SK-N-MC (cell line): ENCODE measurements around the gene TPRN.

Source experiments
- DNase-seq: peaks from one replicate; pipeline ENCODE4 v3.0.0-alpha.2; 2011; ENCODE audit warnings: low read depth, low spot score
- H3K27ac ChIP-seq: fragments of 200-600 bp; sonication (generic); 2 replicates; pipeline ENCODE4 v1.5.1; 2016; ENCODE audit warnings: mixed run types
- H3K36me3 ChIP-seq: fragments of 200-600 bp; sonication (generic); 2 replicates; pipeline ENCODE4 v1.6.1; 2017; ENCODE audit warnings: antibody characterized with exemption, low read length, mixed read lengths; ENCODE audit not compliant: insufficient read depth
- H3K4me3 ChIP-seq: fragments of 200-600 bp; sonication (generic); 2 replicates; pipeline ENCODE4 v1.5.1; 2016
- H3K9ac ChIP-seq: fragments of 200-600 bp; sonication (generic); 2 replicates; pipeline ENCODE4 v1.8.0; 2017; ENCODE audit warnings: mixed run types, mixed read lengths; ENCODE audit not compliant: insufficient read length
- H3K9me3 ChIP-seq: fragments of 200-600 bp; sonication (generic); 2 replicates; pipeline ENCODE4 v1.6.1; 2017; ENCODE audit warnings: low read depth, mild to moderate bottlenecking, antibody characterized with exemption, low read length, moderate library complexity, mixed read lengths
- EZH2 ChIP-seq: fragments of 200-600 bp; sonication (generic); IDR thresholded peaks from one replicate; pipeline ENCODE4 v1.6.1; 2017; ENCODE audit warnings: antibody characterized with exemption
- FOXP2 ChIP-seq: optimal IDR thresholded peaks from 2 replicates; pipeline ENCODE3; 2011; ENCODE audit warnings: mild to moderate bottlenecking, moderate library complexity; ENCODE audit not compliant: insufficient read depth; ENCODE audit errors: extremely low read length, control extremely low read depth
- POLR2AphosphoS5 ChIP-seq: IDR thresholded peaks from 2 replicates; pipeline ENCODE4 v1.6.1; 2012; ENCODE audit warnings: mild to moderate bottlenecking, low read depth, low read length, borderline replicate concordance

The TPRN gene

GRCh38 chr9:137188490-137189296 is 11.8 kb downstream of the TPRN start, which contains the start of the genes ANAPC2 and SSNA1:
Gene ANAPC2, minus strand, starts transcription at chr9:137188560. Its CDS starts 28 bp downstream, at chr9:137188532.
Gene SSNA1, plus strand, starts transcription at chr9:137188676. Its CDS starts 51 bp downstream, at chr9:137188727.
- Histone ChIP-seq H3K9ac (peak within 1 kb of the TSS; percentile 96), H3K4me3 (peak within 1 kb of the TSS; percentile 97), H3K9me3 (no peaks in the 10 kb centered on the region), H3K27ac (peak within 1 kb of the TSS; percentile 89), H3K36me3 (peaks cover 6% of the 10 kb centered on the region; the same call in 1 of the 2 replicates)
- TF ChIP-seq EZH2: no peak
- TF ChIP-seq FOXP2: peak; percentile 85
- TF ChIP-seq POLR2AphosphoS5: peak; percentile 94
- peak; percentile 16 for DNase-seq

- no peaks in the 10 kb centered on the region for H3K9me3 ChIP-seq
- TF ChIP-seq EZH2 (no peak), FOXP2 (no peak), POLR2AphosphoS5 (no peak)
- no peak for DNase-seq
- peak overlapping the region; percentile 62 for H3K27ac ChIP-seq
- H3K9ac ChIP-seq: peak overlapping the region; percentile 96
- peaks cover 12% of the 10 kb centered on the region; the same call in 1 of the 2 replicates for H3K36me3 ChIP-seq
- peak overlapping the region; percentile 97 for H3K4me3 ChIP-seq
Measured at GRCh38 chr9:137188086-137188489, 12.5 kb downstream of the TPRN start.

- no peak overlapping the region for H3K27ac ChIP-seq
- peaks cover 14% of the 10 kb centered on the region; the same call in 1 of the 2 replicates for H3K36me3 ChIP-seq
- H3K4me3 ChIP-seq: peak overlapping the region; percentile 97
- no peak for TF ChIP-seq FOXP2
- TF ChIP-seq POLR2AphosphoS5: no peak
- TF ChIP-seq EZH2: no peak
- no peaks in the 10 kb centered on the region for H3K9me3 ChIP-seq
- no peak for DNase-seq
- H3K9ac ChIP-seq: peak overlapping the region; percentile 96
Measured at GRCh38 chr9:137187386-137187785, 13.2 kb downstream of the TPRN start.

- no peak for DNase-seq
- no peak overlapping the region for H3K4me3 ChIP-seq
- no peak for TF ChIP-seq FOXP2
- TF ChIP-seq POLR2AphosphoS5: no peak
- TF ChIP-seq EZH2: no peak
- no peak overlapping the region for H3K27ac ChIP-seq
- H3K36me3 ChIP-seq: peaks cover 14% of the 10 kb centered on the region; the same call in 1 of the 2 replicates
- H3K9me3 ChIP-seq: no peaks in the 10 kb centered on the region
- H3K9ac ChIP-seq: no peak overlapping the region
Measured at GRCh38 chr9:137186385-137186784, 14.2 kb downstream of the TPRN start.

- TF ChIP-seq POLR2AphosphoS5 (no peak), EZH2 (no peak), FOXP2 (no peak)
- H3K36me3 ChIP-seq: peaks cover 14% of the 10 kb centered on the region; the same call in 1 of the 2 replicates
- H3K27ac ChIP-seq: no peak overlapping the region
- no peak overlapping the region for H3K9ac ChIP-seq
- H3K4me3 ChIP-seq: no peak overlapping the region
- no peak for DNase-seq
- H3K9me3 ChIP-seq: no peaks in the 10 kb centered on the region
Measured at GRCh38 chr9:137185921-137186320, 14.6 kb downstream of the TPRN start.

GRCh38 chr9:137184881-137185660 is 15.5 kb downstream of the TPRN start:
- DNase-seq: no peak
- TF ChIP-seq EZH2 (no peak), FOXP2 (no peak), POLR2AphosphoS5 (no peak)
- H3K9ac ChIP-seq: no peak overlapping the region
- peaks cover 11% of the 10 kb centered on the region; the same call in 1 of the 2 replicates for H3K36me3 ChIP-seq
- no peak overlapping the region for H3K4me3 ChIP-seq
- H3K9me3 ChIP-seq: no peaks in the 10 kb centered on the region
- no peak overlapping the region for H3K27ac ChIP-seq

GRCh38 chr9:137183980-137184595 is 16.5 kb downstream of the TPRN start:
- DNase-seq: no peak
- no peak overlapping the region for H3K27ac ChIP-seq
- H3K4me3 ChIP-seq: no peak overlapping the region
- peaks cover 8% of the 10 kb centered on the region; the same call in 1 of the 2 replicates for H3K36me3 ChIP-seq
- no peak for TF ChIP-seq POLR2AphosphoS5
- TF ChIP-seq EZH2: no peak
- no peak for TF ChIP-seq FOXP2
- H3K9ac ChIP-seq: no peak overlapping the region
- no peaks in the 10 kb centered on the region for H3K9me3 ChIP-seq
